Neural progenitor cell (in vitro differentiated cells): ENCODE measurements around the gene ABHD1. TPM values are rescaled to one million over a fixed set of nuclear protein-coding genes. Genes with fewer than 3 reads are reported as not detected.
A peak's percentile ranks its signal among the peaks of the same experiment; 100 is the strongest.

Source experiments
- DNase-seq: peaks from one replicate; pipeline ENCODE4 v3.0.0-alpha.2; 2016; ENCODE audit warnings: low spot score
- H2AFZ ChIP-seq: fragments of 200-600 bp; sonication (generic); replicated peaks from 2 replicates; pipeline ENCODE4 v1.6.1; 2016; ENCODE audit warnings: antibody characterized with exemption
- H3F3A ChIP-seq: fragments of 200-600 bp; sonication (generic); 2 replicates; pipeline ENCODE4 v1.6.1; 2016; ENCODE audit warnings: antibody characterized with exemption, low read depth
- H3K27ac ChIP-seq: fragments of 200-600 bp; sonication (generic); 2 replicates; pipeline ENCODE4 v1.5.1; 2016; ENCODE audit warnings: mild to moderate bottlenecking
- H3K27me3 ChIP-seq: fragments of 200-600 bp; sonication (generic); 2 replicates; pipeline ENCODE4 v1.6.1; 2016; ENCODE audit warnings: mild to moderate bottlenecking, moderate library complexity
- H3K36me3 ChIP-seq: fragments of 200-600 bp; sonication (generic); 2 replicates; pipeline ENCODE4 v1.5.1; 2016
- H3K4me1 ChIP-seq: fragments of 200-600 bp; sonication (generic); 2 replicates; pipeline ENCODE4 v1.6.1; 2016; ENCODE audit warnings: mixed run types
- H3K4me2 ChIP-seq: fragments of 200-600 bp; sonication (generic); 2 replicates; pipeline ENCODE4 v1.6.1; 2016
- H3K4me3 ChIP-seq: fragments of 200-600 bp; sonication (generic); 2 replicates; pipeline ENCODE4 v1.5.1; 2016
- H3K79me2 ChIP-seq: fragments of 200-600 bp; sonication (generic); 2 replicates; pipeline ENCODE4 v1.6.1; 2016; ENCODE audit warnings: low read depth
- H3K9ac ChIP-seq: fragments of 200-600 bp; sonication (generic); 2 replicates; pipeline ENCODE4 v1.6.1; 2016
- H3K9me3 ChIP-seq: fragments of 200-600 bp; sonication (generic); 2 replicates; pipeline ENCODE4 v1.5.1; 2016; ENCODE audit warnings: low read depth
- H4K20me1 ChIP-seq: fragments of 200-600 bp; sonication (generic); 2 replicates; pipeline ENCODE4 v1.6.1; 2016; ENCODE audit warnings: low read depth
- H3K27ac Mint-ChIP-seq: 3 replicates; pipeline ENCODE4 v1.8.0; 2021; ENCODE audit warnings: mixed read lengths
- H3K27me3 Mint-ChIP-seq: 2 replicates; pipeline ENCODE4 v1.8.0; 2022; ENCODE audit warnings: low read depth, mild to moderate bottlenecking, inconsistent platforms, moderate library complexity, mixed read lengths; ENCODE audit not compliant: insufficient read depth
- H3K36me3 Mint-ChIP-seq: 3 replicates; pipeline ENCODE4 v1.8.0; 2021; ENCODE audit warnings: mixed read lengths
- H3K4me1 Mint-ChIP-seq: 3 replicates; pipeline ENCODE4 v1.8.0; 2021; ENCODE audit warnings: mixed read lengths
- H3K4me3 Mint-ChIP-seq: 3 replicates; pipeline ENCODE4 v1.8.0; 2021; ENCODE audit warnings: mild to moderate bottlenecking, moderate library complexity, mixed read lengths
- H3K9me3 Mint-ChIP-seq: 3 replicates; pipeline ENCODE4 v1.8.0; 2020; ENCODE audit warnings: mixed read lengths
- EZH2 ChIP-seq: fragments of 200-600 bp; sonication (generic); IDR thresholded peaks from 2 replicates; pipeline ENCODE4 v1.6.1; 2017; ENCODE audit warnings: antibody characterized with exemption, mild to moderate bottlenecking, moderate library complexity
- EZH2phosphoT487 ChIP-seq: fragments of 200-600 bp; sonication (generic); IDR thresholded peaks from 2 replicates; pipeline ENCODE4 v1.6.1; 2017; ENCODE audit warnings: antibody characterized with exemption
- total RNA-seq: library from RNA; depleted of rRNA; stranded (reverse); fragments of >200 nt; gene quantifications from 2 replicates; pipeline ENCODE4 v1.2.3, GENCODE V29; 2015; ENCODE audit warnings: low replicate concordance
- TF ChIP-seq, protein P1 (sequence below): fragments of 200-600 bp; sonication (generic); IDR thresholded peaks from 2 replicates; pipeline ENCODE4 v1.5.1; 2017; ENCODE audit warnings: antibody characterized with exemption, mild to moderate bottlenecking

ABHD1 gene
- total RNA-seq, 1 donor from 2014 or later = 0.65 TPM

DNA sequence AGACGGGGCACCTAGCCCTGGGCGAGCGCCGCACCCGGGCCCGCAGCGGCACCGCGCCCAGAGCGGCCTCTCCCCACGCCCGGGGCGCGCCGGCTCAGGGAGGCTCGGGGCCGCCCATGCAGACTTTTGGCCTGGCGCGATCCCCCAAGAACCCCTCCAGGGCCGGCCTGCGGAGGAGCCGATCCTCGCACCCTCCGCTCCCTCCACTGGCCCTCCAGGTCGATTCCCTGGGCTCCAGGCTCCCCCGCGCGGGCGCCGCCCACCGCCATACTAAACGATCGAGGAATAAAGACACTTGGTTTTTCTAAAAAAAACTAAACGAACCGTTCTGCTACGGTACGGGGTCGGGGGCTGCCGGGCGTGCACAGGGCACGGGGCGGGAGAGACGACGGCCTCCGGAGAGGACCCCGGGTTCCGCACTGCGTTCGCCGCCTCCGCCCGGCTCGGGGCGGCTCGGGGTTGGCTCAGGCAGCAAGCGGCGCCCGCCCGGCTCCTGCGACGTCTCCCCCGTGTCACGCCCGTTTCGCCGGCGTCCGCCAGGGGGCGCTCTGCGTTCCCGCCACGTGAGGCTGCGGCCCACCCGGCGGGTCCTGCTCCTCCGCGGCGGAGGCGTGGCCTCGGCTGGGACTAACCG is 37.4 kb upstream of the ABHD1 start:
- H3K36me3 Mint-ChIP-seq = no peaks in the 10 kb centered on the region
- TF ChIP-seq EZH2 (peak; percentile 37), EZH2phosphoT487 (no peak)
- TF ChIP-seq, protein P1, sequence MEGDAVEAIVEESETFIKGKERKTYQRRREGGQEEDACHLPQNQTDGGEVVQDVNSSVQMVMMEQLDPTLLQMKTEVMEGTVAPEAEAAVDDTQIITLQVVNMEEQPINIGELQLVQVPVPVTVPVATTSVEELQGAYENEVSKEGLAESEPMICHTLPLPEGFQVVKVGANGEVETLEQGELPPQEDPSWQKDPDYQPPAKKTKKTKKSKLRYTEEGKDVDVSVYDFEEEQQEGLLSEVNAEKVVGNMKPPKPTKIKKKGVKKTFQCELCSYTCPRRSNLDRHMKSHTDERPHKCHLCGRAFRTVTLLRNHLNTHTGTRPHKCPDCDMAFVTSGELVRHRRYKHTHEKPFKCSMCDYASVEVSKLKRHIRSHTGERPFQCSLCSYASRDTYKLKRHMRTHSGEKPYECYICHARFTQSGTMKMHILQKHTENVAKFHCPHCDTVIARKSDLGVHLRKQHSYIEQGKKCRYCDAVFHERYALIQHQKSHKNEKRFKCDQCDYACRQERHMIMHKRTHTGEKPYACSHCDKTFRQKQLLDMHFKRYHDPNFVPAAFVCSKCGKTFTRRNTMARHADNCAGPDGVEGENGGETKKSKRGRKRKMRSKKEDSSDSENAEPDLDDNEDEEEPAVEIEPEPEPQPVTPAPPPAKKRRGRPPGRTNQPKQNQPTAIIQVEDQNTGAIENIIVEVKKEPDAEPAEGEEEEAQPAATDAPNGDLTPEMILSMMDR = peak; percentile 81
- Histone ChIP-seq H3K4me3 (peak overlapping the region; percentile 61), H3K79me2 (peaks cover 3% of the 10 kb centered on the region), H3K9me3 (no peaks in the 10 kb centered on the region), H4K20me1 (no peaks in the 10 kb centered on the region), H3K4me2 (peak overlapping the region; percentile 97), H2AFZ (peak overlapping the region; percentile 89), H3K27ac (no peak overlapping the region), H3F3A (peaks cover 23% of the 10 kb centered on the region), H3K9ac (peak overlapping the region; percentile 49), H3K36me3 (no peaks in the 10 kb centered on the region), H3K4me1 (peaks cover 15% of the 10 kb centered on the region), H3K27me3 (peaks cover 19% of the 10 kb centered on the region)
- peaks cover 6% of the 10 kb centered on the region for H3K27me3 Mint-ChIP-seq
- H3K4me3 Mint-ChIP-seq = peak overlapping the region; percentile 85
- DNase-seq = peak; percentile 98
- no peak overlapping the region for H3K27ac Mint-ChIP-seq
- peaks cover 23% of the 10 kb centered on the region for H3K4me1 Mint-ChIP-seq
- no peaks in the 10 kb centered on the region for H3K9me3 Mint-ChIP-seq

DNA sequence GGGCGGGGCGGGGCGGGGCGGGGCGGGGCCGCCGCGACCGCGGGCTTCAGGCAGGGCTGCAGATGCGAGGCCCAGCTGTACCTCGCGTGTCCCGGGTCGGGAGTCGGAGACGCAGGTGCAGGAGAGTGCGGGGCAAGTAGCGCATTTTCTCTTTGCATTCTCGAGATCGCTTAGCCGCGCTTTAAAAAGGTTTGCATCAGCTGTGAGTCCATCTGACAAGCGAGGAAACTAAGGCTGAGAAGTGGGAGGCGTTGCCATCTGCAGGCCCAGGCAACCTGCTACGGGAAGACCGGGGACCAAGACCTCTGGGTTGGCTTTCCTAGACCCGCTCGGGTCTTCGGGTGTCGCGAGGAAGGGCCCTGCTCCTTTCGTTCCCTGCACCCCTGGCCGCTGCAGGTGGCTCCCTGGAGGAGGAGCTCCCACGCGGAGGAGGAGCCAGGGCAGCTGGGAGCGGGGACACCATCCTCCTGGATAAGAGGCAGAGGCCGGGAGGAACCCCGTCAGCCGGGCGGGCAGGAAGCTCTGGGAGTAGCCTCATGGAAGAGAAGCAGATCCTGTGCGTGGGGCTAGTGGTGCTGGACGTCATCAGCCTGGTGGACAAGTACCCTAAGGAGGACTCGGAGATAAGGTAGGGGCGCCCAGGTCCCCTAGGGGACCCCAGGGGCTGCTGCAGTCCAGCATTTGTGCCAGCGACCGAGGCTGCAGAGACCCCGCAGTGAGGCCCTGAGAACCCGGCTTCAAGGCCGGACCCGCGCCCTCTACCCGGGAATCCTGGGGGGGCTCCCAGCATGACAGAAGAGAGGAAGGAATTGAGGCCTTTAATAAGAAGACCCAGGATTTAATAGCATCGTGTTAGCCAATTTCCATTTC is 36.7 kb upstream of the ABHD1 start, which contains the start of gene KHK:
KHK (plus strand) TSS at position 49 of the 870 bp plus-strand sequence; CDS start at position 537, 488 bp downstream.
- H2AFZ ChIP-seq = peak within 1 kb of the TSS; percentile 93
- peak within 1 kb of the TSS; percentile 97 for H3K4me2 ChIP-seq
- no peaks in the 10 kb centered on the region for H3K9me3 ChIP-seq
- no peak within 1 kb of the TSS for H3K27ac ChIP-seq
- no peak within 1 kb of the TSS for H3K27ac Mint-ChIP-seq
- H3K36me3 ChIP-seq = no peaks in the 10 kb centered on the region
- H3K36me3 Mint-ChIP-seq = no peaks in the 10 kb centered on the region
- H3K9ac ChIP-seq = peak within 1 kb of the TSS; percentile 49
- no peaks in the 10 kb centered on the region for H4K20me1 ChIP-seq
- peaks cover 19% of the 10 kb centered on the region for H3K27me3 ChIP-seq
- peaks cover 20% of the 10 kb centered on the region for H3K4me1 Mint-ChIP-seq
- peak; percentile 72 for DNase-seq
- no peaks in the 10 kb centered on the region for H3K9me3 Mint-ChIP-seq
- H3K79me2 ChIP-seq = peaks cover 3% of the 10 kb centered on the region
- peaks cover 6% of the 10 kb centered on the region for H3K27me3 Mint-ChIP-seq
- H3K4me1 ChIP-seq = peaks cover 10% of the 10 kb centered on the region
- H3K4me3 Mint-ChIP-seq = peak within 1 kb of the TSS; percentile 85
- H3K4me3 ChIP-seq = peak within 1 kb of the TSS; percentile 61
- TF ChIP-seq, protein P1 = no peak
- peaks cover 16% of the 10 kb centered on the region for H3F3A ChIP-seq

DNA sequence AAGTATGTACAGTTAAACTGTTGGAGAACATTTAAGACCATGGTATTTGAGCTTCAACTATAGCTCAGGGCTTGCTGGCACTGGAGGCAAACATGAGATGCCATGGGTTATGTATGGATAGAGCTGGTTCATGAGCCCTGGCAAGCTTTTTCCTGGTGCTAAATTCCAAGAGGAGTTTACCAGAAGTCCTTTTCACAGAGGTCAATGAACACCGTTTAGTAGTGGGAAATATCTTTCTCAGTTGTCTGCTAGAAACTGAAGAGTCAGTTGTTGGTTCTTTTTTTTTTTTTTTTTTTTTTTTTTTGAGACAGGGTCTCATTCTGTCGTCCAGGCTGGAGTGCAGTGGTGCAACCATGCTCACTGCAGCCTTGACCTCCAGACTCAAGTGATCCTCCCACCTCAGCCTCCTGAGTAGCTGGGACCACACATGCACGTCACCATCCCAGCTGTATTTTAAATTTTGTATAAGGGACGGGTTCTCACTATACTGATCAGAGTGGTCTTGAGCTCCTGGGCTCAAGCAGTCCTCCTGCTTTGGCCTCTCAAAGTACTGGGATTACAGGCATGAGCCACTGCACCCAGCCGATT is 35.7 kb upstream of the ABHD1 start:
- Histone ChIP-seq H3K4me3 (peak overlapping the region; percentile 61), H3K36me3 (no peaks in the 10 kb centered on the region), H3K27ac (no peak overlapping the region), H3K4me2 (peak overlapping the region; percentile 97), H3K9ac (no peak overlapping the region), H3F3A (peaks cover 16% of the 10 kb centered on the region), H4K20me1 (no peaks in the 10 kb centered on the region), H3K79me2 (peaks cover 3% of the 10 kb centered on the region), H3K27me3 (peaks cover 19% of the 10 kb centered on the region), H3K4me1 (peaks cover 10% of the 10 kb centered on the region), H2AFZ (no peak overlapping the region), H3K9me3 (no peaks in the 10 kb centered on the region)
- no peak for DNase-seq
- no peaks in the 10 kb centered on the region for H3K9me3 Mint-ChIP-seq
- peak overlapping the region; percentile 84 for H3K4me3 Mint-ChIP-seq
- H3K27me3 Mint-ChIP-seq = peaks cover 6% of the 10 kb centered on the region
- no peaks in the 10 kb centered on the region for H3K36me3 Mint-ChIP-seq
- TF ChIP-seq, protein P1 = no peak
- no peak for TF ChIP-seq EZH2phosphoT487
- no peak for TF ChIP-seq EZH2
- no peak overlapping the region for H3K27ac Mint-ChIP-seq
- peaks cover 20% of the 10 kb centered on the region for H3K4me1 Mint-ChIP-seq
